GM21360 (cell line): ENCODE results near the gene RALGPS2.

Source experiments
- ATAC-seq: cut with Tn5 transposase; IDR thresholded peaks from one replicate; pipeline ENCODE4 v1.9.1; 2021; ENCODE audit warnings: mild to moderate bottlenecking, moderate library complexity; ENCODE audit not compliant: unreplicated experiment

RALGPS2 gene

DNA sequence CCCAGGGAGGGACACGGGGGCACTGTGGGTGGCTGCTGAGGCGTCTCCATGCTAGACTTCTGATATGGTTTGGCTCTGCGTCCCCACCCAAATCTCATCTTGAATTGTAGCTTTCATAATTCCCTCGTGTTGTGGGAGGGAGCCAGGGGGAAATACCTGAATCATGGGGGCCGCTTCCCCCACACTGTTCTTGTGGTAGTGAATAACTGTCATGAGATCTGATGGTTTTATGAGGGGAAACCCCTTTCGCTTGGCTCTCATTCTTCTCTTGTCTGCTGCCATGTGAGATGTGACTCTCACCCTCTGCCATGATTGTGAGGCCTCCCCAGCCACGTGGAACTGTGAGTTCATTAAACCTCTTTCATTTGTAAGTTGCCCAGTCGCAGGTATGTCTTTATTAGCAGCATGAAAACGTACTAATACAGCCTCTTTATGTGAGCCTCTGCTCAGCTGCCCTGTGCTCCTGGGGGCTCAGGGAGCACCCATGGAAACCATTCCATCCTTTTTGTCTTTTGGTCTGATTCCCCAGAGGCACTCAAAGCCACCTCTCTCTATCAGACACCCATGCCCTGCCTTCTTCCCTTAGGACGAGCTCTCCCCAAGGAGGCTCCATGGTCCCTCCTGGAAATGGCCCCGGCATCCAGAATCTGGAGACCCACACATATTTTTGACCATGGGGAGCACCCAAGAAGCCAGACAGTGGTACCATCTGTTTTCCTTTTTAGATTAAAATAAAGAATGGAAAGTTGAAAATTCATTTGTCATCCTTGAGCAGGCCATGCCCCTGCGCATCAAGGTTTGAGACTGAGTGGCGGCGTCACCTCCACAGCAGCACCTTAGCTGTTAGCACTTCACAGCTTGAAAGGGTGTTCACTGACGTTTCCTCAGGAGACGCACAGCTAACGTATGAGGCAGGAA is 234.8 kb downstream of the RALGPS2 start:
- ATAC-seq, result no peak

DNA sequence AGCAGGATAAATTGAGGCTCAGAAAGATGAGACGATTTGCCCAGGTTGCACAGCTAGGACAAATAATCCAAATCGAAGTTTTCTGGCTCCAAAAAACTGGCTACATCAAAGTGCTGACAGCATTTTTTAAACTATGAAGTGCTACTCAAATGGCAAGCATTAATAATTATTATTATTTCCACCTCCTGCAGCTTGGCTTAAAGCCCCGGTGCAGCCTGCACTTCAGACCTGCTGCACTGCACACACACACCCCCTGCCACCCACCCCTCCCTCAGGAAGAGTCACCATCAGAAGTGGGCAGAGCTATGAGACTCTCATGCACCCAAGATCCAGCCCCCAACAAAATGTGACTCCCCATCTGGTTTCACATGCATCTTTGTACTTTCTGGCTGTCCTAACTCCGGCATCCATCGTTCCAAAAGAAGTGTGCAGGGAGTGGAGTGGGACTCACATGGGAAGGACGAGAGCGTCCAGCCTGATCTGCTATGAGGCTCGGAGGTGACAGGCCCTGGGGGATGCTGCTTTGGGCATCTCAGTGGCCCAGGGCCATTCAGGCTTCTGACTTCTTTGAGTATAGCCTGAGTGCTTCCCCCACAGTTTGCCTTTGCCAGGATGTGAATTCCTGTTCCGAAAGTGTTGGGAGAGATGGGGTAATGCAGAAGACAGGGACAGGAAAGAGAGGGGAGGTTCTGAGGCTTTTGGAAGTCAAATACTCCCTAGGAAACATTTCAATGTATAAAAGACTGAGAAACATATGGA is 235.6 kb downstream of the RALGPS2 start:
- no peak for ATAC-seq

DNA sequence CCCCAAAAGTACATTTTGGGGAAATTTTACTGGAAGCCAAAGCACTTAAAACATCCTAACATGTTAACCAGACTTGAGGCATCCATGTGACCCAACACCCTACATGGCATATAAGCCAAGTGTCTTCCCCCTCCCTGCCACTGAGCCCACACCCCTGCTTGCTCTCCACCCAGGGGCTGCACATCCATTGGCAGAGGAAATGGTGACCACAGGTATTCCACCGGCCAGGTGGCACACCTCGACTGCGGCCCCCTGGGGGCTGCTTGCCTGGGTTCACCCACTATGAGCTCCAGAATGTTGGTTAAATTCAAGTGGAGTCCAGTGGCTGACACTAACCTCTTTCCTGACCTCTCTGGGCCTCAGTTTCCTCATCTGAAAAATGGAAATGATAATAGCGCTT is 236.3 kb downstream of the RALGPS2 start:
- ATAC-seq, result no peak

DNA sequence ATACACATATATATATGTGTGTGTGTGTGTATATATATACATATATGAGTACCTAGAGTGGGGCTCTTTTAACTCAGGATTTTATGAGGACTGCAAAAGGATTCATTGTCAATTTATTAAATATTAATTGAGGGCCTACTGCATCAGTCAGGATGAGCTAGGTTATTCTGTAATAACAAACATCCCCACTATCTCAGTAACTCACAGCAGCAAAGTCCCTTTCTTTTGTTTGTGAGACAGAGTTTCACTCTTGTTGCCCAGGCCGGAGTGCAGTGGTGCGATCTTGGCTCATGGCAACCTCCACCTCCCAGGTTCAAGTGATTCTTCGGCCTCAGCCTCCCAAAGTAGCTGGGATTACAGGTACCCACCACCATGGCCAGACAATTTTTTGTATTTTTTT is 236.8 kb downstream of the RALGPS2 start:
- no peak for ATAC-seq

DNA sequence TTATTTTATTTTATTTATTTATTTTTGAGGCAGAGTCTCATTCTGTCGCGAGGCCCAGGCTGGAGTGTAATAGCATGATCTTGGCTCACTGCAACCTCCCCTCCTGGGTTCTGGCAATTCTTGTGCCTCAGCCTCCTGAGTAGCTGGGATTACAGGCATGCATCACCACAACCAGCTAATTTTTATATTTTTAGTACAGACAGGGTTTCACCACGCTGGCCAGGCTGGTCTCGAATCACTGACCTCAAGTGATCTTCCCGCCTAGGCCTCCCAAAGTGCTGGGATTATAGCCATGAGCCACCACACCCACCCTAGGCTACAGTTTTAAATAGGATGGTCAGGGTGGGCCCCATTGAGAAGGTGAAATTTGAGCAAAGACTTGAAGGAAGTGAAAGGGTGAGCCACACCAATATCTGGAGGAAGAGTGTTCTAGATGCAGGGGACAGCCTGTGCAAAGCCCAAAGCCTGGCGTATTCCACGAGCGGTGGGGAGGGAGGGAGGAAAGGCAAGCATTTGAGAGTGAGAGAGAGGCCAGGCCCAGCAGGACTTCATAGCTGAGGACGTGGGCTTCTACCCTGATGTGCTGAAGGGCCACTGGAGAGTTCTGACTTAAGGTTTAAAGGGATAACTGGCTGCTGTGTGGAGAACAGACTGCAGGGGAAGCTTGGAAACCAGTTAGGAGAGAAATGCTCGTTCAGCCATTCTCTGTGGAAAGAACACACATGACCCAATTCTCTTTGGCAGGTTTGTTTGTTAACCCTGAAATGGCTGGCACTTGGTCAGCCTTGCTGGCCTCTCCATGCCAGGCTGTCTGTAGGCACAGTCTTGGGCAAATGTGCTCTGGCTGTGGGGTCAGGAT is 238.0 kb downstream of the RALGPS2 start:
- no peak for ATAC-seq

DNA sequence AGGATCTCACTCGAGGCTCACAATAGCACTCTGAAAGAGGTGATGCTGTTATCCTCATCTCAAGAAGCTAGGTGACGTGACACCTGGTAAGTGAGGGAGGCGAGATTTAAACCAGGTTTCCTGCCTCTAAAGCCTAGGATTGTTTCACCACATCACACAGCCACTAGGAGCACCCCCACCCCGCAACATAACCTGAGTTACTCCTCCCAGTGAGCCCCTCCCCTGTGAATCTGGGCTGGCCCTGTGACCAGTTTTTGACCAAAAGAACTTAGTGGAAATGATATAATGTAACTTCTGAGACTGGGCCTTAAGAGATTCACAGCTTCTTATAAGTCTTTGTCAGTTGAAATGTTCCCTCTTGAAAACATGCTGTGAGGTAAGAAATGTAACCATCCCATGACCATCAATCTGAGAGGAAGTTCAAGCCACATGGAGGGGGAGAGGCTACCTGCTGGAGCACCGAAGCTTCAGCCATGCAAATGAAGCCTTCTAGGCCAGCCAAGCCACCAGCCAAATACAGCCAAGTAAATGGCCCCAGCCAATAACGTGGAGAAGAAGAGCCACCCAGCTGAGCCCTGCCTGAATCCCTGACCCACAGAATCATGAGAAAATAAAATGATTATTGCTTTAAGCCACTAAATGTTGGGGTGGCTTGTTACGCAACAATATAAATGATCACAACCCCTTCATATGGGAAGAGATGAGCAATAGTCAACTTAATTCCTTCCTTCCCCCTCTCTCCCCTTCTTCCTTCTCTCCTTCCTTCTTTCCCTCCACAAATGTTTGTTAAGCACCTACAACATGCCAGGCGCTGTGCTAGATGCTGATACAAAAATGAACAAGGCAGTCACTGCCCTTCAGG is 239.7 kb downstream of the RALGPS2 start:
- ATAC-seq, result no peak

DNA sequence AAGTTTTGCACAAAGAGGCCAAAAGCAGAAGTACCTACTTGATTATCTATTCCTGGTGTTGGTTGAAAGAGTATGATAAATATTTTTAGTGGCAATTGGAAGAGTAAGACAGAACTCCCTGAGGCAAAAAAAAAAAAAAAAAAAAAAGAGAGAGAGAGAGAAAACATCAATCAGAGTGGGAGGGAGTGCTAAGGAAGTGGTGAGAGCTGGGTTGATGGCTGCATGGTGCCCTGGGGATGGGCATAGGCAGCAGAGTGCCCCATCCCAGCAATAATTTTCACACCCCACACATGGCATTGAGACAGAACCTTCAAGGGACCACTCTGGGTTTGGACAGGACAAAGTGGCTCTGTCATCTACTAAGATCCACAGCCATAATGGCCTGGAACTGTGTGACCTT is 241.3 kb downstream of the RALGPS2 start:
- ATAC-seq, result no peak

DNA sequence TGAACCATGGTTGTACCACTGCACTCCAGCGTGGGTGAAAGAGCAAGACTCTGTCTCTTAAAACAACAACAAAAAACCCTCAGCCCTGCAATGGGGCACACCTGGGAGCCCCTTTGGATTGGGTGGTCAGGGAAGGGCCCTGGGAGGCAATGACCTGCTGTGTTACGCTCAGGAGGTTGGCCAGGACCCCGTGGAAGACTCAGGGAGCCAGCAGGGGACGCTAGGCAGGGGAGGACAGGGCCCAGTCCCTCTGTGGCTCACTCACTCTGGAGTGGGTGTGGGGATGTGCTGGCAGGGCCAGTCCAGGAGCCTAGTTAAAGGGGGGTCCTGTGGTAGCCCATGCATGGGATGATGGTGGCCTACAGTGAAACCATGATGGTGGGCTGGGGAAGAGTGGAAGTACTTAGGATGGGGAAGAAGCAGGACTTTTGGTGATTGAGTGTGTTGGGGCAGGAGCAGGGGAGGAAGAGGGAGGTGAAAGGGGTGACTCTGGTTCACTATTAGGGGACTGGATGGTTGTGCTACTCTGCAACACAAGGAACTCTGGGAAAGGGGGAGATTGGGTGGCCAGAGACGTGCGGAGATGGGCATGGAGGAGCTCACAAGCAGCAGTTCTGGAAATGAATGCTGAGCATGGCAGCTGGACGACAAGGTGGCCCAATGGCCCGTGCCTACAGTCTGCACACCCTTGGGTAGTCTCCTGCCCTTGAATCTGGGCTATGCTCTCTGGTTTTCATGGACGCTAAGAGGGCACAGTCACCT is 244.4 kb downstream of the RALGPS2 start:
- no peak for ATAC-seq

DNA sequence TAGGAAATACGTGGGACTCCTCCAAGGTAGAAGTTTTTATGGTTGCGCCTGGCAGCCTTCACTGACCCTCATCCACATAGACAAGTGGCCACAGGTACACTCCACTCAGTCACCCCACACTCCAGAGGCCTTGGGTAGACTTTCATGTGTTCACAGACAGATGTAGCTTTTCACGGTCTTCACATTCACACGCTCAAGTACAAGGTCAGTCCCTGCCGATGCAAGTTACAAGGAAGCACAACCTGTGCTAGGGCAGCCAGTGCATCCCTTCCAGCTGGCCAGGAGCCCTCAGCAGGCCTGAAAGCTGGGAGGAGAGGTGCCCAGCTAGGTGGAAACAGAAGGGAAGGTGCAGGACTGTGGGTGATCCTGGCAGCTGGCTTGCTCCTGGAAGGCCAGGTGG is 245.1 kb downstream of the RALGPS2 start:
- no peak for ATAC-seq
